Thyroid gland (tissue), 4 donors: ENCODE measurements around the gene AFF4.

Experiments
- POLR2A ChIP-seq, 2 donors: fragments of 450-650 bp; IDR thresholded peaks; one replicate each; pipeline ENCODE4 v1.6.1; 2017; ENCODE audit warnings: antibody characterized with exemption in 2 of 2, mild to moderate bottlenecking in 2 of 2, moderate library complexity in 1 of 2
- TF ChIP-seq, protein P1 (sequence below), 6 experiments: fragments of 200-600 bp in 3 of 6; fragments of 450-650 bp in 3 of 6; sonication (generic) in 3 of 6; IDR thresholded peaks; one replicate each; pipeline ENCODE4 v1.5.1; 2016 to 2019; ENCODE audit warnings: antibody characterized with exemption in 6 of 6, mild to moderate bottlenecking in 2 of 6, inconsistent platforms in 1 of 6, moderate library complexity in 1 of 6

DNA sequence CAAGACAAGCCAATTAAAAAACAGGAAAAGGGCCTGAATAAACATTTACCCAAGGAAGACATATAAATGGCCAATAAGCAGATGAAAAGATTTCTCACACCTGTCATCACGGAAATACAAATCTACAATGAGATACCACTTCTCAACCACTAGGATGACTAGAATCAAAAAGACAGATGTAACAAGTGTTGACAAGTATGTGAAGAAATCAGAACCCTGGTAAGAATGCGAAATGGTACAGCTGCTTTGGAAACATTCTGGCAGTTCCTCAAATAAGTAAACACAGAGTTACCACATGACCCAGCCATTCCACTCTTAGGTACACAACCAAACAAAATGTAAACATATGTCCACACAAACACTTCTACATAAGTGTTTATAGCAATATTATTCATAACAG lies 57.5 kb downstream of the AFF4 start:
- TF ChIP-seq, protein P1, sequence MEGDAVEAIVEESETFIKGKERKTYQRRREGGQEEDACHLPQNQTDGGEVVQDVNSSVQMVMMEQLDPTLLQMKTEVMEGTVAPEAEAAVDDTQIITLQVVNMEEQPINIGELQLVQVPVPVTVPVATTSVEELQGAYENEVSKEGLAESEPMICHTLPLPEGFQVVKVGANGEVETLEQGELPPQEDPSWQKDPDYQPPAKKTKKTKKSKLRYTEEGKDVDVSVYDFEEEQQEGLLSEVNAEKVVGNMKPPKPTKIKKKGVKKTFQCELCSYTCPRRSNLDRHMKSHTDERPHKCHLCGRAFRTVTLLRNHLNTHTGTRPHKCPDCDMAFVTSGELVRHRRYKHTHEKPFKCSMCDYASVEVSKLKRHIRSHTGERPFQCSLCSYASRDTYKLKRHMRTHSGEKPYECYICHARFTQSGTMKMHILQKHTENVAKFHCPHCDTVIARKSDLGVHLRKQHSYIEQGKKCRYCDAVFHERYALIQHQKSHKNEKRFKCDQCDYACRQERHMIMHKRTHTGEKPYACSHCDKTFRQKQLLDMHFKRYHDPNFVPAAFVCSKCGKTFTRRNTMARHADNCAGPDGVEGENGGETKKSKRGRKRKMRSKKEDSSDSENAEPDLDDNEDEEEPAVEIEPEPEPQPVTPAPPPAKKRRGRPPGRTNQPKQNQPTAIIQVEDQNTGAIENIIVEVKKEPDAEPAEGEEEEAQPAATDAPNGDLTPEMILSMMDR (IDR thresholded peaks at IDR 0.05), result no peak
- no peak for TF ChIP-seq POLR2A (IDR thresholded peaks at IDR 0.05)
